Frontal cortex (tissue), 4 donors: ENCODE results near the gene PSMB3. TPM values are rescaled to one million over a fixed set of nuclear protein-coding genes. Genes with fewer than 3 reads are reported as not detected.
"Not testable (repeated sequence)": the region's sequence is repeated elsewhere in the genome, so short reads cannot be mapped to it uniquely, and the experiment has no call there.

Source experiments
- DNase-seq, 2 donors: peaks; one replicate each; pipeline ENCODE4 v3.0.0; 2012; ENCODE audit warnings: low spot score in 2 of 2
- FAIRE-seq: peaks from 2 replicates; lab custom pipeline; 2012; peaks lifted over from hg19 to GRCh38; lab: Jason Lieb, UNC
- total RNA-seq: library from RNA; depleted of rRNA; stranded (reverse); fragments of >200 nt; gene quantifications from one replicate; pipeline ENCODE4 v1.2.3, GENCODE V29; 2014
- donor health status: control.
- donor health status: control.
- donor health status: control.

PSMB3 gene
- total RNA-seq, 1 donor from 2014 or later: 196 TPM

DNA sequence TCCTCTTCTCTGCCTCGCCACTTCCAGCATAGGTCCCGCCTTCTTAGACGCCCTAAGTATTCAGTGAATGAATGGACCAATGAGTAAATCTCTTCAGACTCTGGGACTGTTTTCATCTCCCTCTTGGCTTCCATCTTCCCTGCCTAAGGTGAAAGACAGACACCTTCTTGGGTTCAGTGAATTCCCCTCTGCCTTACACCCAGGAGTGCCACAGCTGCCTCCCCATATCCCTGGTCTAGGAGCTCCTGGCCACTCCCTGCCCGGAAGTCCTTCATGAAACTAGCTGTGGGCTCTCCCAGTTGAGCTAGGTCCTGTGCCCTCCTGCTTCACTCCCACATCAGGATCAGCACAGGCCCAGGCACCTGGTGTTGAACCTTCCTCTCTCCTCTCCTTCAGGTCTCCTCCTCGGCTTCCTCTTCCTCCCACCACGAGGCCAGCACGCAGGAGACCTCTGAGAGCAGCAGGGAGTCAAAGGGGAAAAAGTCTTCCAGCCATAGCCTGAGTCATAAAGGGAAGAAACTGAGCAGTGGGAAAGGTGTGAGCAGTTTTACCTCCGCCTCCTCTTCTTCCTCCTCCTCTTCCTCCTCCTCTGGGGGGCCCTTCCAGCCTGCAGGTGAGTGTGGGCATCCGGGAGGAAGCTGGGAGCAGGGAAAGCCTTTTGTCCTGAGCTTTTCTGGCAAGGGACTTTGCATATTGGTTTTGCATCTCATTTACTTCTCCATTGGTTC, 37.2 kb upstream of the PSMB3 start:
- FAIRE-seq: no peak

DNA sequence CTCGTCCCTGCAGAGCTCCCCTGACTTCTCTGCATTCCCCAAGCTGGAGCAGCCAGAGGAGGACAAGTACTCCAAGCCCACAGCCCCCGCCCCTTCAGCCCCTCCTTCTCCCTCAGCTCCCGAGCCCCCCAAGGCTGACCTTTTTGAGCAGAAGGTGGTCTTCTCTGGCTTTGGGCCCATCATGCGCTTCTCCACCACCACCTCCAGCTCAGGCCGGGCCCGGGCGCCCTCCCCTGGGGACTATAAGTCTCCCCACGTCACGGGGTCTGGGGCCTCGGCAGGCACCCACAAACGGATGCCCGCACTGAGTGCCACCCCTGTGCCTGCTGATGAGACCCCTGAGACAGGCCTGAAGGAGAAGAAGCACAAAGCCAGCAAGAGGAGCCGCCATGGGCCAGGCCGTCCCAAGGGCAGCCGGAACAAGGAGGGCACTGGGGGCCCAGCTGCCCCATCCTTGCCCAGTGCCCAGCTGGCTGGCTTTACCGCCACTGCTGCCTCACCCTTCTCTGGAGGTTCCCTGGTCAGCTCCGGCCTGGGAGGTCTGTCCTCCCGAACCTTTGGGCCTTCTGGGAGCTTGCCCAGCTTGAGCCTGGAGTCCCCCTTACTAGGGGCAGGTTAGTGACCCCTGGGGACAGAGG, 36.1 kb upstream of the PSMB3 start:
- FAIRE-seq (no peak), DNase-seq (no peak)

More for the DNA sequence above, 37.2 kb upstream of the PSMB3 start:
- no peak for DNase-seq

DNA sequence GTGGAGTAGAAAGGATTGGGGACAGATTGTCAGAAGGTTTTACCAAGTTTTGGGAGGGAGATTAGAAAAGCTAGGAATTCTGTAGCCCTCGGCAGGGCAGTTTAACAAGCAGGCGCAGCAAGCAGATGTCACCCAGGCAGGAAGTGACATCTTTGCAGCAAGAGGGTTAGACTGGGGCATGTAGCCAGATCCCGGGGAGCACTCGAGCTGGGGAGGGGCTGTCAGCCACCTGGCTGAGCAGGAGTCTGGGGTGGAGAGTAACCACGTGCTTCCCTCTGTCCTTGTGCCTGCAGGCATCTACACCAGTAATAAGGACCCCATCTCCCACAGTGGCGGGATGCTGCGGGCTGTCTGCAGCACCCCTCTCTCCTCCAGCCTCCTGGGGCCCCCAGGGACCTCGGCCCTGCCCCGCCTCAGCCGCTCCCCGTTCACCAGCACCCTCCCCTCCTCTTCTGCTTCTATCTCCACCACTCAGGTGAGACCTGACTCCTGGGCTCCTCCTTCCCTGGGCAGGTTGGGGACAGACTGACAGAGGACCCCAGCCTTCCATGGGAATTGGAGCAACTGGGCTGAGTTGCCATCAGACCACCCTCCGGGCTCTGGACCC, 35.3 kb upstream of the PSMB3 start:
- DNase-seq: no peak
- FAIRE-seq: no peak

DNA sequence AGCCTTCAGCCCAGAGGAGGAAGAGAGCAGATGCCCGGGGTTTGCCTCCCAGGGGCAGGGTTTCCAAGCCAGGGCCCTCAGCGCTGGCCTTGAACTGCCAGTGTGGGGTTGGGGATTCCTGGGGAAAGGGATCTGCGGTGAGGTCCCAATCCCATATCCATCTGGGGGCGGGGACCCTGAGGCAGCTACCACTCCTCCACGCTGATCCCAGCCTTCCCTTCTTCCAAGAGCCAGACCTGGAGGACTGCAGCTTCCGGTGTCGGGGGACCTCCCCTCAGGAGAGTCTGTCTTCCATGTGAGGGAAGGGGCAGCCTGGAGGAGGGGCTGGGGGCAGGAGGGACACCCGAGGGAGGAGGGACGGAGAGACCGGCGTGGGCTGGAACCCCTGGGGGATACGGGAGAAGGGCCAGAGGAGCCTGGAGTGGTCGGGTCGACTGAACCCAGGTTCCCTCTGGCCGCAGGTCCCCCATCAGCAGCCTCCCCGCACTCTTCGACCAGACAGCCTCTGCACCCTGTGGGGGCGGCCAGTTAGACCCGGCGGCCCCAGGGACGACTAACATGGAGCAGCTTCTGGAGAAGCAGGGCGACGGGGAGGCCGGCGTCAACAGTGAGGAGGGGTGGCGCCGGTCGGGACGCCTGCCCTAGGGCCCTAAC, 33.1 kb upstream of the PSMB3 start:
- DNase-seq (no peak), FAIRE-seq (no peak)

DNA sequence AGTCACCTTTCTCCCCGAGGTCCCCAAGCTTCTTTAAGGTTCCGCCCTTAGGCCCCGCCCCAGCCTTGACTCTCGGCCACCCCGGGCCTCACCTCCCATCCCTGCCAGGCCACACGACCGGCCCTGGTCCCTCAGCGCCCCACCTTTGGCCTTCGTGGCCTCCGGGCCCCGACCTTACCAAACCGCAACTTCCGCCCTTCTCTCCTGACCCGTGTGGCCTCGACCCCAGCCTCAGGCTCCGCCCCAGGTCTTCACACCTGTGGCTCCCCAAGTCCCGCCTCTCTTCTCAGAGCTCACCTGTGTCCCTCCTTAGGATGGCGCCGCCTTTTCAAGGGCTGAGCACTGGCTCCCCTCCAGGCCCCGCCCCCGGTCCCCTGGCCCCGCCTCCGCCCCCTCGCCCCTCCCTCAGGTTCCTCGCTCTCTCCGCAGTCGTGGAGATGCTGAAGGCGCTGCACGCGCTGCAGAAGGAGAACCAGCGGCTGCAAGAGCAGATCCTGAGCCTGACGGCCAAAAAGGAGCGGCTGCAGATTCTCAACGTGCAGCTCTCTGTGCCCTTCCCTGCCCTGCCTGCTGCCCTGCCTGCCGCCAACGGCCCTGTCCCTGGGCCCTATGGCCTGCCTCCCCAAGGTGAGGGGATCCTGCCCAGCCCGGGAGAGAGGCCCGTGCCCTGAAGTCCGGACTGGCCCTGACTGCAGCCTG, 32.4 kb upstream of the PSMB3 start:
- FAIRE-seq (no peak), DNase-seq (no peak)

DNA sequence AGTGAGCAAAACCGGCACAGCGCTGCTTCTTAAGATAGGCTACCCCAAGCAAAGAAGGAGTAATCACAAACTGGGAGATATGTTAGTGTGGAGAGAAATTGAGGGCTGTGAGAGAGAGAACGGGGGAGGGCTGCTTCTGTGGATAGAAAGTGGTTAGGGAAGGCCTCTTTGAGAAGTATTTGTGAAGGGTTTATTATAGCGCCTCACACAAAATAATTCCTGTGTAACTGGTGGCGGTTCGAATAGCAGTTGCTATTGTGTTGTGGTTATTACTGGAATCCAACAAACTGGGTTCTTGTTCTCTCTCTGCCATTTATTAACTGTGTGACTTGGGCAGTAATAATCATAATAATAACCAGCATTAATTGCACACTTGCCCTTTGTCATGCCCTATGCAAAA, 31.6 kb upstream of the PSMB3 start:
- no peak for DNase-seq
- FAIRE-seq: no peak

DNA sequence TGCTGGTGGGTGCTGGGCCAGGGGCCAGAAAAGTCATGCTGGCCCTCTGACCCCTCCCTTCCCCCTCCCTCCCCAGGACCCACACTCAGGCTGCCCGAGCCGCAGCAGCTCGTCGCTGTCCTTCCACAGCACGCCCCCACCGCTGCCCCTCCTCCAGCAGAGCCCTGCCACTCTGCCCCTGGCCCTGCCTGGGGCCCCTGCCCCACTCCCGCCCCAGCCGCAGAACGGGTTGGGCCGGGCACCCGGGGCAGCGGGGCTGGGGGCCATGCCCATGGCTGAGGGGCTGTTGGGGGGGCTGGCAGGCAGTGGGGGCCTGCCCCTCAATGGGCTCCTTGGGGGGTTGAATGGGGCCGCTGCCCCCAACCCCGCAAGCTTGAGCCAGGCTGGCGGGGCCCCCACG, 30.7 kb upstream of the PSMB3 start:
- DNase-seq (no peak), FAIRE-seq (no peak)

DNA sequence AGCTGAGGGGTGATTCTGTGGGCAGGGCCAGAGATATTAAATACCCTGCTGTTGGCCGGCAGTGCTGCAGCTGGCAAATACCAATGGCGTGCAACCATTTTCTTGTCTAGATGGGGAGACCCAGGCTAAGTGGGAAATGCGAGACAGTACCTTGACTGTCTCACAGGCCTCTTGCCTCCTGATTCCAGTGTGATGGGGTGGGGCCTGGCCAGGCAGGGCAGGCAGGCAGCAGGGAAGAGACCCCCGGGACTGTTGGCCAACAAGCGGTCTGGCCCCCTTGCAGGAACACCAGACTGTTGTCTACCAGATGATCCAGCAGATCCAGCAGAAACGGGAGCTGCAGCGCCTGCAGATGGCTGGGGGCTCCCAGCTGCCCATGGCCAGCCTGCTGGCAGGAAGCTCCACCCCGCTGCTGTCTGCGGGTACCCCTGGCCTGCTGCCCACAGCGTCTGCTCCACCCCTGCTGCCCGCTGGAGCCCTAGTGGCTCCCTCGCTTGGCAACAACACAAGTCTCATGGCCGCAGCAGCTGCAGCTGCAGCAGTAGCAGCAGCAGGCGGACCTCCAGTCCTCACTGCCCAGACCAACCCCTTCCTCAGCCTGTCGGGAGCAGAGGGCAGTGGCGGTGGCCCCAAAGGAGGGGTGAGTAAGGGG, 28.1 kb upstream of the PSMB3 start:
- FAIRE-seq (no peak), DNase-seq (peak; percentile 74 to 84)

DNA sequence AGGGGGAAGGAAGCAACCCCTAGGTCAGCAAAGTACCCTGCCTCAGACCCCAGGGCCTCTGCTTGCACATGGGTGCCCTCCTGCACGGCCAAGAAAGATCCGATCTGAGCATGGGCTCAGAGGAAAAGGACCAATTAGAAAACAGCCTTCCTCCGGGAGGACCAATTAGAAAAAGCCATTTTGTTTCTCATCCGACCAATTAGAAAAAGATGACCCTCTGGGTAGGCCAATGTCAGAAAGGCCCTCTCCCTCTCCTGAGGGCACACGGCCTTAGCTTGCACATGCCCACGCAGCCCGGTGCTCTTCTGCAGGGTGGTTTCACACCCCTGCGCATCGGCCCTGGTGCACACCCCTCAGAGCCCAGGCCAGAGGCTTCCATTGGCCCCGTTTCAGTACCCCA, 27.5 kb upstream of the PSMB3 start:
- DNase-seq (no peak), FAIRE-seq (no peak)

DNA sequence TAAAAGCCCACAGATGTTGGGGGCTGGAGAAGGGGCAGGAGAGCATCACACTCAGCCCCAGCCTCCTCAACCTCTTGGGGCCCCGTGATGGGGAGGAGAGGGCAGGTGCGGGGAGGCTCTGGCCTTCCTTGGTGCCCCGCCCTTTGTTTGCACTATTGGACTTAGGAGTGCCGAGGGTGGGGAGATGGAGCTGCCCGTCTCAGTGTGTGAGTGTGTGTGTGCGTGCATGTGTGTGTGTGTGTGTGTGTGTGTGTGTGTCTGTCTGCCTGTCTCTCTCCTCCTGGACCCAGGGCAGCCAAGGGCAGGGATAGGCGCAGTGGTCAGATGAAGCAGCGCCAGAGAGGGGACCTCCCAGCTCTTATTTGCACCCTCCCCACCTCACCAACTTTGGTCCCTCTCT, 26.4 kb upstream of the PSMB3 start:
- DNase-seq, FAIRE-seq: not testable (repeated sequence)

DNA sequence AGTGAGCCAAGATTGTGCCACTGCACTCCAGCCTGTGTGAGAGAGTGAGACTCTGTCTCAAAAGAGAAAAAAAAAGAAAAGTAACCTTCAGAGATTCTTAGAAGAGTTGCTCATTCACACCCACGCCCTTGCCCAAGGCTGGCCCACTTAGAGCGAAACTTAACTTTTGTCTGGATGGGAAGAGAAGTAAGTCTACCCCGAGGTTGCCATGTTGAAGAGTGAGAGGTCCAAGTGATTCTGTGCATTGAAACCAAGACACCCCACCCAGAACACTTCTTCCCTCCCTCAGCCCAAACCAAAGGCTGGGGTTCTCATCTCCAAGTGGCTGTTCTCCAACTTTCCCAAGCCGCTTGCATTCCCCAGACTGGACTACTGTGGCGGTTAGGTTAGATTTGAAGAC, 24.8 kb upstream of the PSMB3 start:
- DNase-seq: no peak
- no peak for FAIRE-seq

DNA sequence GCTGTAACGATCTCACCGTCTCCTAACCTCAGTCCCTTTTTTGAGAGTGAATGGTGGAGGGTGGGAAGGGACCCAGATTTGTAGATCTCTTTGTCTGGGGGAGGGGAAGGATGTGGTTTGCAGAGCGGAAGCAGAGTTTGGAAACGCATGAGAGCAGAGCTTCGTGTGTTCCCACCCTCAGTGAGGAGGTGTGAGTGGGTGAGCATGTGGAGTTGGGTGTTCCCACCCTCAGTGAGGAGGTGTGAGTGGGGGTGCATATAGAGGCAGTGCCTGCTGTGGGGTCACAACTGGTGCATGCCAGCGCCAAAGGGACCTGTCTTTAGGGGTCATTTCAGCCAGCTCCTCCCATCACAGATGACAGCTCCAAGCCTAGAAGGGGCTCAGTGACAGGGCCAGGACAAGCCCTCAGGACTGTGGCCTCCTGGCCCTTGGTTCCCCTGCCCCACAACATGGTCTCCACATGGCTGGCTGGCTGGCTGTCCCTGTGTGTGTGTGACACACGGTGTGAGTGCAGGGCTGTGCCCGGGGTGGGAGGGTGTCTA, 24.2 kb upstream of the PSMB3 start:
- DNase-seq (no peak), FAIRE-seq (no peak)

DNA sequence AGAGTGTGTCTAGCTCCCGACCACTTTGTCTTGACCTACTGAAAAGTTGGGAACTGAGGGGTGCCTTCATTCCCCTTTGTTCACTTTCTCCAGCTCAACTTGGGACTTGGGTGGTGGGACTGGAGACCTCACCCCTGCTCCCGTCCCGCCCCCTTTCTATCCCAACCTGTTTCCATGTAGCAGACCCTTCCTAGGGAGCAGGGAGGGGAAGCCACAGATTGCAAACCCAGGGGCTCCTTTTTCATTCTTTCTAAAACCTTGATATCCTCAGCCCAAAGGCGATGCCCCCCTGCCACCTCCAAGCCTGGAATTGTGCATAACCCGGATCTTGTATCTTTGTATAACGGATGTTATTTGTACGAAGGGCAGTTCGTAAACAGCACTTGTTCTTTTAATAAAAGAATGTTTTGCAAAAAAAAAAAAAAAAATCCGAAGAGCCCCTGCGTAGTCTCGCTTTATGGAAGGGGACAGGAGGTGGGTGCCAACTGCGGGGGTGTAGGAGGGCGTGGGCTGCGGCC, 23.1 kb upstream of the PSMB3 start:
- no peak for FAIRE-seq

DNA sequence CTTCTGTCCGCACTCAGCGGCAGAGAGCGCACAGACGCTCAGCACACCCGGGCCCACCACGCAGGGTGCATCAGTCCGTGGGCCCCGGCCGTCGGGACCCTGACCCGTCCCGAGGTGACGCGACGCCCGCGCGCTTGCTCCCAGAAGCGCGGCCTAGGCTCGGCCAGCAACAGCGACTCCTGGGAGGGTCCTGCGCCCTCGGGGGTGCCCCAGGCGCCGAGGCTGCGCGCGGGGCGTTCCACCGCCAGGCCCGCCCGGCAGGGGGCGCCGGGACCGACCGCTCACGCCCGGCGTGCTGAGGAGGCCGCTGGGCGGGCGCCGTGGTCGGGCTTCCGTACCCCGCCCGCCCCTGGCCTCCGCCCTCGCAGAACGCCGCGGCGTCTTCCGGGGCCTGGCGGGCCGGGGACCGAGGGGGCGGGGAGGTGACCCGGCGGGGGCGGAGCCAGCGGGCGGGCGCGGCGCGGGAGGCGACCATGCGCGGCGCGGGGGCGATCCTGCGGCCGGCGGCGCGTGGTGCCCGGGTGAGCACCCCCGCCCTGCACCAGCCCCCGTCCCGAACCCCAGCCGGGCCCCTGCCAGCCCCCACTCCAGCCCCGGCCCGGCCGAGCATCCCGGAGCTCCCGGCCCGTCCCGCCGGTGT, 22.5 kb upstream of the PSMB3 start, which contains the start of gene CISD3:
TSS of gene CISD3 (plus strand) at position 456 of the 640 bp plus-strand sequence. CDS start at position 474, 18 bp downstream.
- DNase-seq (peak; percentile 94), FAIRE-seq (no peak)

More for the DNA sequence above, 23.1 kb upstream of the PSMB3 start:
- DNase-seq: no peak

DNA sequence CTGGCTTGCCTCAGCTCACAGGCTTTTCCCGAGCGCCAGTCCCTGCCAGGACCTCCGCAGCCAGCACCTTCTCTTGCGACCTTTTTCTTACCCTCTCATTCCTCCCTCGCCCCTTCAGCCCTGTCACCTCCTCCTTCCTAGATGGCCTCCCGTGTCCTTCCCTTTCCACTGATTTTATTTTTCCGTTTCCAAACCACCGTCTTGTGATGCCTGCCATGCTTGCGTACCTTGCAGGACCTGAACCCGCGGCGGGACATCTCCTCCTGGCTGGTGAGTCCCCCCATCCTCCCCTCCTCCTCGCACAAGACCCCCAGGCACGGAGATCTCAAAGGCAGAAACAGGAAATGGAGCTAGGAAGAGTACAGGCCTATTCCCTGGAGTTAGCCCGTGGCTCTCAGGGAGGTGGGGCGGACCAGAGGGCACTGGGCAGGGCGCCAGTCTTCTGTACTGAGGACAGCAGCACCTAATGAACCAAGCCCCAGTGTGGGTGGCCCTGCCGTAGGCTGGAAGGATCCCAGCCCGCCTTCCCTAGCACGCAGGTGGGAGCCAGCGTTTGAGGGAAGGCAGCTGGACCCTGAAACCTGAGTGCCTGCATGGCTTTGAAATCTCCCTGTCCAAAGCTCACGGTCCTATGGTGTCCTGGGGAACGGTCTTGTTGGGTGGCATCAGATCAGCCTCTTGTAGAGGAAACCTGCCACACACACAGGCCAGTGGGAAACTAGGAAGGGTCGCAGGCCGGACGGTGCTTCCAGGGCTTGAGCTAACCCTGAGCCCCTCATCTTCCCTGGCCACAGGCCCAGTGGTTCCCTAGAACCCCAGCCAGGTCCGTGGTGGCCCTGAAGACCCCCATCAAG, 21.8 kb upstream of the PSMB3 start:
- no peak for DNase-seq
- FAIRE-seq: no peak

DNA sequence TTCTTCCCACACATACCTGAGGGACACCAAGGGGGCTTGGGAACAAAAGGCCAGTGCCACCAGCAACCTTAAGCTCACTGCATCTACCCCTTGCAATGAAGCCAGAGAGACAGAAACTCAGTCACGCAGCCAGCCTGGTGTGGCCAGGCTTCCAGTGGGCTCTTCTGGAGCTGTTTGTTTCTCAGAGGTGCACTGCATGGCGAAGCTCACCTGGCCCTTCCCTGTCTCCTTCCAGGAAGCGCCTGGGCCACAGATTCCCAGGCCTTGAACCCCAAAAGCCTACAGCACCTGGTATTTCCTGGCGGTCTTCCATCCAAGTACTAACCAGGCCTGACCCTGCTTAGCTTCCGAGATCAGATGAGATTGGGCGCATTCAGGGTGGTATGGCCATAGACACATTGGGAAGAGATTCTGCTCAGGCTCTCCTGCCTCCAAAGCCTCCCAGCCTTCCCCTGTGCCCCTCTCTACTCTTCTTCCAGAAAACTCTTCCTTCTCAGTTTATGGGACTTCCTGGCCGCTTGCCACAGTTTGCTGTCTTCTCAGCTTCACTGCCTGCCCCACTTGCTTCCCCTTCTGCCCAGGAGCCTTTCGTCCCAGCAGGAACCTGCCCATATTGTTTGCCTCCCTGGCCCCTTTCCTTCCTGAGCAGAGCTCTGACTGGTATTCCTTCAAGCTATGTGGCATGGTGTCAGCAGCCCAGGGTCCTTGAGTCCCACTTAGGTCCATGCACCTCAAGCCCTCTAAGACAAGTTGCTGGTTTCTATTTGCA, 20.8 kb upstream of the PSMB3 start:
- FAIRE-seq (no peak), DNase-seq (no peak)
